Astrocyte (in vitro differentiated cells and primary cell): ENCODE data around the gene CUEDC1. TPM values are rescaled to one million over a fixed set of nuclear protein-coding genes. Genes with fewer than 3 reads are reported as not detected.
A peak's percentile ranks its signal among the peaks of the same experiment; 100 is the strongest.

Experiments used
- DNase-seq: peaks from one replicate; pipeline ENCODE4 v3.0.0-alpha.2; 2010; ENCODE audit warnings: low read depth
- FAIRE-seq: peaks from 2 replicates; lab custom pipeline; 2011; peaks lifted over from hg19 to GRCh38; lab: Jason Lieb, UNC
- H2AFZ ChIP-seq: 2 replicates; pipeline ENCODE4 v1.6.0; 2012; ENCODE audit warnings: low read depth, low read length, inconsistent platforms
- H3K27ac ChIP-seq: 2 replicates; pipeline ENCODE4 v1.5.1; 2011; ENCODE audit warnings: low read depth, low read length, inconsistent platforms
- H3K27me3 ChIP-seq: 2 replicates; pipeline ENCODE4 v1.6.0; 2011; ENCODE audit warnings: low read length, inconsistent platforms; ENCODE audit not compliant: insufficient read depth
- H3K36me3 ChIP-seq: 2 replicates; pipeline ENCODE4 v1.5.1; 2011; ENCODE audit warnings: low read length, inconsistent platforms; ENCODE audit not compliant: insufficient read depth
- H3K4me1 ChIP-seq: 2 replicates; pipeline ENCODE4 v1.5.1; 2011; ENCODE audit warnings: low read length, inconsistent platforms; ENCODE audit not compliant: insufficient read depth
- H3K4me2 ChIP-seq: 2 replicates; pipeline ENCODE4 v1.6.0; 2012; ENCODE audit warnings: low read length, inconsistent platforms
- H3K4me3 ChIP-seq: 2 replicates; pipeline ENCODE4 v1.5.1; 2011; ENCODE audit warnings: low read depth, mild to moderate bottlenecking, low read length, inconsistent platforms; ENCODE audit not compliant: insufficient read depth
- H3K79me2 ChIP-seq: 2 replicates; pipeline ENCODE4 v1.6.0; 2012; ENCODE audit warnings: mild to moderate bottlenecking, low read length, inconsistent platforms; ENCODE audit not compliant: insufficient read depth
- H3K9ac ChIP-seq: 2 replicates; pipeline ENCODE4 v1.6.0; 2012; ENCODE audit warnings: mild to moderate bottlenecking, low read length, inconsistent platforms
- H3K9me3 ChIP-seq: 2 replicates; pipeline ENCODE4 v1.5.1; 2012; ENCODE audit warnings: low read depth, mild to moderate bottlenecking, low read length, inconsistent platforms; ENCODE audit not compliant: insufficient read depth
- H4K20me1 ChIP-seq: 2 replicates; pipeline ENCODE4 v1.6.0; 2012; ENCODE audit warnings: low read length, inconsistent platforms; ENCODE audit not compliant: insufficient read depth
- H3K27ac Mint-ChIP-seq: one replicate; pipeline ENCODE4 v1.8.0; 2021; ENCODE audit warnings: mild to moderate bottlenecking, mixed read lengths; ENCODE audit not compliant: unreplicated experiment
- H3K27me3 Mint-ChIP-seq: one replicate; pipeline ENCODE4 v1.8.0; 2021; ENCODE audit warnings: low read depth, mixed read lengths; ENCODE audit not compliant: unreplicated experiment
- H3K36me3 Mint-ChIP-seq: one replicate; pipeline ENCODE4 v1.8.0; 2021; ENCODE audit warnings: low read depth, mixed read lengths; ENCODE audit not compliant: unreplicated experiment
- H3K4me1 Mint-ChIP-seq: one replicate; pipeline ENCODE4 v1.8.0; 2021; ENCODE audit warnings: low read depth, mixed read lengths; ENCODE audit not compliant: unreplicated experiment
- H3K4me3 Mint-ChIP-seq: one replicate; pipeline ENCODE4 v1.8.0; 2021; ENCODE audit warnings: mild to moderate bottlenecking, moderate library complexity, mixed read lengths; ENCODE audit not compliant: unreplicated experiment
- H3K9me3 Mint-ChIP-seq: one replicate; pipeline ENCODE4 v1.8.0; 2021; ENCODE audit warnings: mild to moderate bottlenecking, mixed read lengths; ENCODE audit not compliant: unreplicated experiment
- CTCF ChIP-seq: IDR thresholded peaks from 2 replicates; pipeline ENCODE4 v1.5.1; 2011; ENCODE audit warnings: low read depth, mild to moderate bottlenecking, inconsistent platforms, low read length, moderate library complexity; ENCODE audit not compliant: insufficient read depth
- EZH2 ChIP-seq: IDR thresholded peaks from 2 replicates; pipeline ENCODE4 v1.6.1; 2012; ENCODE audit warnings: mild to moderate bottlenecking, low read length, inconsistent platforms; ENCODE audit not compliant: insufficient read depth
- total RNA-seq: library from RNA; stranded (reverse); gene quantifications from 2 replicates; pipeline ENCODE4 v1.2.1, GENCODE V29; 2021

CUEDC1 gene
- total RNA-seq, 1 donor from 2014 or later: 43.7 TPM

- H3K27me3 ChIP-seq: no peaks in the 10 kb centered on the region
- Mint-ChIP-seq H3K4me3 (no peak overlapping the region), H3K27ac (no peak overlapping the region), H3K9me3 (no peaks in the 10 kb centered on the region), H3K4me1 (no peaks in the 10 kb centered on the region), H3K36me3 (no peaks in the 10 kb centered on the region), H3K27me3 (peaks cover 5% of the 10 kb centered on the region)
- H2AFZ ChIP-seq: no peak overlapping the region
- no peaks in the 10 kb centered on the region for H3K9me3 ChIP-seq
- no peak overlapping the region for H3K4me2 ChIP-seq
- no peak for FAIRE-seq
- peaks cover 4% of the 10 kb centered on the region for H4K20me1 ChIP-seq
- no peak overlapping the region for H3K27ac ChIP-seq
- H3K4me3 ChIP-seq: no peak overlapping the region
- H3K79me2 ChIP-seq: no peaks in the 10 kb centered on the region
- no peak overlapping the region for H3K9ac ChIP-seq
- H3K36me3 ChIP-seq: no peaks in the 10 kb centered on the region
- DNase-seq: no peak
- no peak for TF ChIP-seq CTCF
- no peak for TF ChIP-seq EZH2
- no peaks in the 10 kb centered on the region for H3K4me1 ChIP-seq
Observed at GRCh38 chr17:57830880-57831279, 124.3 kb downstream of the CUEDC1 start.

DNA sequence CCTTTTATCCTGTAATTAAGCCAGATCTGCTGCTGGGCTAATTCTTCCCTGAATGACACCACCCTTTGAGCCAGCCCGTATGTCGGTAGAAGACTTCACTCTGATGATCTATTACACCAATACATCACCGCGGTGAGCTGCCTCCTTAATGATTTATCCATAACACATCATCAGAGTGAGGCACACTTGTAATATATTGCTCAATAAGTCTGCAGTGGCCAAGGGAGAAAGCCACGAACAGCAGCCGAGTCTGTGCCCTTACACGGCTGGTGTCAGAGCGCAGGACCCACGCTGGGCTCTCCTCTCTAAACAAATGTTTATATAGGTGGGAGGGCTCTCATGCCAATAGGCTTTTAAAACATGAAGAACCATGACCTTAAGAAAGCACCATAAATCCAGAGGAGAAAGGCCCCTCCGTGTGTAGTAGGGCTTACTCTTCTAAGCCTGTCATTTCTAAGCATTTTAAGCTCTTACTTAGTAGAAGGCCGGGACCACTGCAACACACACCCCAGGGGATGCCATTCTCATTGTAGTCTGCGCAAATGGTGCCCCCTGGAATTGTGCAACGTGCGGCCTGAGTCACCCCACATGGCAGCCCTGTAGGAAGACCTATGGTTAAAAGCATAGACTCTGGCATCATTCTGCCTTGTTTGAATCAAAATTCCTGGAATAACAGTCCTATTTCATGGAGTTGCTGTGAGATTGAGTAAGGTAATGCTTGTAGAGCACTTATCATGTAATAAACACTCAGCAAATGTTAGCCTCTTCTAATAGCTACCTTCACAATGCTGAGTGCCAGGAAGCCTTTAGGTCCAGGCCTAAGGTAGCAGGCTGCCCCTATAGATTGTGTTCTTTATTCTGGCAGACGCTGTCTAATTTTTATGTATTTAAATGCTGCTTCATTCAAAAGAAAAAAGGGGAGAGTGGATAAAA, 131.5 kb downstream of the CUEDC1 start:
- TF ChIP-seq EZH2 (no peak), CTCF (no peak)
- no peaks in the 10 kb centered on the region for H3K4me1 ChIP-seq
- H3K4me3 ChIP-seq: no peak overlapping the region
- Mint-ChIP-seq H3K4me1 (peaks cover 10% of the 10 kb centered on the region), H3K4me3 (no peak overlapping the region), H3K27ac (no peak overlapping the region), H3K9me3 (no peaks in the 10 kb centered on the region), H3K36me3 (no peaks in the 10 kb centered on the region), H3K27me3 (peaks cover 3% of the 10 kb centered on the region)
- H4K20me1 ChIP-seq: no peaks in the 10 kb centered on the region
- no peak overlapping the region for H3K4me2 ChIP-seq
- H3K36me3 ChIP-seq: no peaks in the 10 kb centered on the region
- H3K9me3 ChIP-seq: no peaks in the 10 kb centered on the region
- H2AFZ ChIP-seq: no peak overlapping the region
- H3K27me3 ChIP-seq: peaks cover 7% of the 10 kb centered on the region
- H3K9ac ChIP-seq: no peak overlapping the region
- peak; percentile 35 for DNase-seq
- no peak overlapping the region for H3K27ac ChIP-seq
- H3K79me2 ChIP-seq: no peaks in the 10 kb centered on the region
- no peak for FAIRE-seq

GRCh38 chr17:57819867-57820266, 135.3 kb downstream of the CUEDC1 start:
- peaks cover 14% of the 10 kb centered on the region for H3K27me3 ChIP-seq
- Mint-ChIP-seq H3K9me3 (no peaks in the 10 kb centered on the region), H3K4me1 (peaks cover 10% of the 10 kb centered on the region), H3K4me3 (no peak overlapping the region), H3K27me3 (peaks cover 9% of the 10 kb centered on the region), H3K36me3 (no peaks in the 10 kb centered on the region), H3K27ac (no peak overlapping the region)
- FAIRE-seq (no peak), DNase-seq (no peak)
- no peak overlapping the region for H2AFZ ChIP-seq
- no peaks in the 10 kb centered on the region for H4K20me1 ChIP-seq
- H3K4me3 ChIP-seq: no peak overlapping the region
- no peaks in the 10 kb centered on the region for H3K79me2 ChIP-seq
- no peak overlapping the region for H3K4me2 ChIP-seq
- H3K4me1 ChIP-seq: no peaks in the 10 kb centered on the region
- H3K9ac ChIP-seq: no peak overlapping the region
- no peak overlapping the region for H3K27ac ChIP-seq
- H3K36me3 ChIP-seq: no peaks in the 10 kb centered on the region
- no peaks in the 10 kb centered on the region for H3K9me3 ChIP-seq
- TF ChIP-seq CTCF: no peak
- TF ChIP-seq EZH2: no peak
